Neuronal stem cell (in vitro differentiated cells): ENCODE measurements around the gene DUS3L.
"Not testable (repeated sequence)": the region's sequence is repeated elsewhere in the genome, so short reads cannot be mapped to it uniquely, and the experiment has no call there.

ENCODE experiments used
- DNase-seq: peaks from one replicate; pipeline ENCODE4 v3.0.0-alpha.2; 2013; ENCODE audit warnings: low spot score
- H2AFZ ChIP-seq: one replicate; pipeline ENCODE4 v1.6.1; 2013; ENCODE audit warnings: mild to moderate bottlenecking, low read length, inconsistent platforms
- H2AK5ac ChIP-seq: 2 replicates; pipeline ENCODE4 v1.6.1; 2013; ENCODE audit warnings: low read depth, mild to moderate bottlenecking, inconsistent platforms, low read length, moderate library complexity, mixed read lengths
- H2BK120ac ChIP-seq: 2 replicates; pipeline ENCODE4 v1.6.1; 2013; ENCODE audit warnings: low read depth, mild to moderate bottlenecking, inconsistent platforms, low read length, moderate library complexity, mixed read lengths
- H2BK12ac ChIP-seq: one replicate; pipeline ENCODE4 v1.6.1; 2013; ENCODE audit warnings: low read length, inconsistent platforms
- H2BK15ac ChIP-seq: 2 replicates; pipeline ENCODE4 v1.6.1; 2013; ENCODE audit warnings: mild to moderate bottlenecking, low read length, inconsistent platforms, mixed read lengths
- H2BK5ac ChIP-seq: one replicate; pipeline ENCODE4 v1.6.1; 2013; ENCODE audit warnings: inconsistent platforms, mild to moderate bottlenecking, low read length, moderate library complexity
- H3K14ac ChIP-seq: one replicate; pipeline ENCODE4 v1.6.1; 2013; ENCODE audit warnings: low read length, inconsistent platforms
- H3K18ac ChIP-seq: 2 replicates; pipeline ENCODE4 v1.6.1; 2013; ENCODE audit warnings: low read length, inconsistent platforms
- H3K23ac ChIP-seq: 2 replicates; pipeline ENCODE4 v1.6.1; 2013; ENCODE audit warnings: low read depth, mild to moderate bottlenecking, mixed read lengths, low read length, inconsistent platforms; ENCODE audit not compliant: poor library complexity
- H3K27ac ChIP-seq: replicated peaks from 3 replicates; pipeline ENCODE4 v1.5.1; 2013; ENCODE audit warnings: low read length, inconsistent platforms
- H3K27me3 ChIP-seq, 3 experiments: 2 replicates each; pipeline ENCODE4 v1.6.1; 2013; ENCODE audit warnings: low read length in 3 of 3, mild to moderate bottlenecking in 2 of 3, inconsistent platforms in 1 of 3, low read depth in 1 of 3, mixed read lengths in 1 of 3, moderate library complexity in 1 of 3; ENCODE audit not compliant: control insufficient read depth in 3 of 3, insufficient read depth in 3 of 3
- H3K36me3 ChIP-seq, 2 donors: replicated peaks in 1 of 2; 2 replicates each; pipeline ENCODE4 v1.6.1; 2013; ENCODE audit warnings: low read length in 2 of 2; ENCODE audit not compliant: control insufficient read depth in 2 of 2, insufficient read depth in 2 of 2
- H3K4ac ChIP-seq: 2 replicates; pipeline ENCODE4 v1.6.1; 2013; ENCODE audit warnings: inconsistent platforms, mild to moderate bottlenecking, low read length, moderate library complexity
- H3K4me1 ChIP-seq, 2 donors: 1 replicate in 1 of 2; 2 replicates in 1 of 2; pipeline ENCODE4 v1.6.1; 2013; ENCODE audit warnings: low read length in 2 of 2, low read depth in 1 of 2; ENCODE audit not compliant: control insufficient read depth in 2 of 2, insufficient read depth in 1 of 2
- H3K4me2 ChIP-seq: one replicate; pipeline ENCODE4 v1.6.1; 2013; ENCODE audit warnings: mild to moderate bottlenecking, low read length, inconsistent platforms; ENCODE audit not compliant: insufficient read depth, poor library complexity, severe bottlenecking
- H3K4me3 ChIP-seq, 2 donors: 2 replicates each; pipeline ENCODE4 v1.5.1; 2013; ENCODE audit warnings: low read length in 2 of 2, mild to moderate bottlenecking in 2 of 2, inconsistent platforms in 1 of 2, moderate library complexity in 1 of 2
- H3K79me1 ChIP-seq: one replicate; pipeline ENCODE4 v1.6.1; 2013; ENCODE audit warnings: low read depth, mild to moderate bottlenecking, inconsistent platforms, low read length, moderate library complexity
- H3K9ac ChIP-seq: one replicate; pipeline ENCODE4 v1.6.1; 2013; ENCODE audit warnings: mild to moderate bottlenecking, low read depth, low read length, inconsistent platforms; ENCODE audit not compliant: poor library complexity
- H3K9me3 ChIP-seq, 2 donors: replicated peaks in 1 of 2; 2 replicates each; pipeline versions ENCODE3 to v1.6.1; 2013; ENCODE audit warnings: low read length in 2 of 2, mild to moderate bottlenecking in 2 of 2, inconsistent platforms in 1 of 2, low read depth in 1 of 2, mixed read lengths in 1 of 2, moderate library complexity in 1 of 2; ENCODE audit not compliant: control insufficient read depth in 2 of 2, insufficient read depth in 1 of 2
- H4K8ac ChIP-seq: one replicate; pipeline ENCODE4 v1.6.1; 2013; ENCODE audit warnings: low read depth, mild to moderate bottlenecking, inconsistent platforms, low read length, moderate library complexity
- H4K91ac ChIP-seq: one replicate; pipeline ENCODE4 v1.6.1; 2013; ENCODE audit warnings: low read length, low read depth, mild to moderate bottlenecking, inconsistent platforms; ENCODE audit not compliant: poor library complexity
- WGBS, 2 donors: extraction: QIAGEN DNeasy Blood & Tissue Kit; methylation state at CpG; one replicate each; pipeline ENCODE4 v1.1.7; 2013; ENCODE audit warnings: missing lambda C conversion rate in 2 of 2, mixed read lengths in 1 of 2; ENCODE audit not compliant: insufficient read length in 2 of 2, insufficient replicate concordance in 1 of 2; ENCODE audit errors: extremely low coverage in 2 of 2; 5-methylcytosine and 5-hydroxymethylcytosine counted together

The DUS3L gene

GRCh38 chr19:5782945-5783919 is 7.7 kb downstream of the DUS3L start:
- Histone ChIP-seq H3K79me1 (peaks cover 7% of the 10 kb centered on the region), H3K4me2 (no peak overlapping the region), H2BK120ac (no peak overlapping the region), H3K18ac (no peak overlapping the region), H2BK5ac (no peak overlapping the region), H4K8ac (no peak overlapping the region), H3K14ac (no peak overlapping the region), H3K27ac (no peak overlapping the region), H3K4me1 (no peaks in the 10 kb centered on the region), H2AFZ (no peak overlapping the region), H3K9ac (no peak overlapping the region), H2BK12ac (no peak overlapping the region), H4K91ac (no peak overlapping the region), H2AK5ac (no peak overlapping the region), H3K9me3 (no peaks in the 10 kb centered on the region), H3K36me3 (peaks cover 25 to 47% of the 10 kb centered on the region in 2 donors), H3K27me3 (no peaks in the 10 kb centered on the region), H3K4ac (no peak overlapping the region), H3K4me3 (no peak overlapping the region), H3K23ac (no peak overlapping the region), H2BK15ac (no peak overlapping the region)
- no CpG with 5 or more reads among the region's 48 CpGs for WGBS, 2 donors
- DNase-seq, result no peak

DNA sequence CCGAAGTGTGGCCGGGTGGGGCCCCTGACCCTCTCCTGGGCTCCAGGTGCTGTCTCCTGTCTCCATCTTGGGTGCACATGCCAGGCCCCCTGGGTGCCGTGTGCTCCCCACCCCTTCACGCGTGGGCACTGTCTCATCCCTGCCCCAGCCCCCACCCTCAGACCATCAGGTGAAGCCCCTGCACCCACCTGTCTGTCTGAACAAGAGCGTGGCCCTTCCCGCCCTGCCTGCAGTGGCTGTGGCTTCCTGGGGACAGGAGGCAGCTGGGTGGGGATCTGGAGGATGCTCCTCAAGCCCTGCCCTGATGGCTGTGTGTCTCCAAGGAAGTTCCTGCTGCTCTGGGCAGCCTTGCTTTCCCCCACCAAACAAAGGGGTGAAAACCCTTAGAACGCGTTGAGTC is 8.6 kb downstream of the DUS3L start:
- Histone ChIP-seq H3K4me2 (no peak overlapping the region), H3K18ac (no peak overlapping the region), H3K23ac (no peak overlapping the region), H3K9me3 (no peaks in the 10 kb centered on the region), H2BK5ac (peak overlapping the region; percentile 39), H3K4ac (no peak overlapping the region), H4K91ac (no peak overlapping the region), H3K27ac (no peak overlapping the region), H2BK120ac (no peak overlapping the region), H3K4me3 (no peak overlapping the region), H3K4me1 (no peaks in the 10 kb centered on the region), H2BK15ac (no peak overlapping the region), H4K8ac (no peak overlapping the region), H3K27me3 (no peaks in the 10 kb centered on the region), H3K79me1 (peaks cover 6% of the 10 kb centered on the region), H3K36me3 (peaks cover 16 to 38% of the 10 kb centered on the region in 2 donors), H2BK12ac (no peak overlapping the region), H3K9ac (peak overlapping the region; percentile 4), H2AFZ (no peak overlapping the region), H3K14ac (no peak overlapping the region), H2AK5ac (peak overlapping the region; percentile 46)
- WGBS, 2 donors, result no CpG with 5 or more reads among the region's 9 CpGs
- DNase-seq, result no peak

- not testable (repeated sequence) for H3K18ac ChIP-seq, H3K4me2 ChIP-seq, H3K27me3 ChIP-seq, H4K8ac ChIP-seq, H2BK5ac ChIP-seq, H3K4me3 ChIP-seq, H3K9me3 ChIP-seq, H3K9ac ChIP-seq, H2BK12ac ChIP-seq, H4K91ac ChIP-seq, H3K27ac ChIP-seq, H3K4me1 ChIP-seq, H2BK15ac ChIP-seq, DNase-seq, H3K4ac ChIP-seq, H2AFZ ChIP-seq, H3K23ac ChIP-seq, H3K14ac ChIP-seq, H2AK5ac ChIP-seq, H2BK120ac ChIP-seq, H3K79me1 ChIP-seq
- no CpG with 5 or more reads among the region's 11 CpGs for WGBS, 2 donors
- H3K36me3 ChIP-seq, result peaks cover 3 to 24% of the 10 kb centered on the region in 2 donors
These were observed 10.0 kb downstream of the DUS3L start for GRCh38 chr19:5780916-5781315.

- peaks cover 3% of the 10 kb centered on the region for H3K79me1 ChIP-seq
- H3K9me3 ChIP-seq, result no peaks in the 10 kb centered on the region
- no peak overlapping the region for H3K4me2 ChIP-seq
- peak overlapping the region in 1 of 2 donors; percentile 68 for H3K4me3 ChIP-seq
- H3K27ac ChIP-seq, result no peak overlapping the region
- peak overlapping the region; percentile 12 for H3K14ac ChIP-seq
- H3K36me3 ChIP-seq, result peaks cover 0 to 4% of the 10 kb centered on the region in 2 donors
- no peak for DNase-seq
- peak overlapping the region; percentile 92 for H4K91ac ChIP-seq
- H2BK15ac ChIP-seq, result peak overlapping the region; percentile 67
- H2AK5ac ChIP-seq, result peak overlapping the region; percentile 79
- H2AFZ ChIP-seq, result peak overlapping the region; percentile 43
- peak overlapping the region; percentile 89 for H3K18ac ChIP-seq
- no peak overlapping the region for H4K8ac ChIP-seq
- peak overlapping the region; percentile 84 for H2BK12ac ChIP-seq
- peak overlapping the region; percentile 54 for H2BK5ac ChIP-seq
- H3K23ac ChIP-seq, result no peak overlapping the region
- peak overlapping the region; percentile 76 for H3K4ac ChIP-seq
- H3K27me3 ChIP-seq, result no peaks in the 10 kb centered on the region
- H3K4me1 ChIP-seq, result no peaks in the 10 kb centered on the region
- WGBS, 2 donors, result no CpG with 5 or more reads among the region's 17 CpGs
- no peak overlapping the region for H3K9ac ChIP-seq
- no peak overlapping the region for H2BK120ac ChIP-seq
These were observed 12.6 kb downstream of the DUS3L start for GRCh38 chr19:5778402-5778801.
